Measurements from ENCODE around the gene PHC2. TPM values are rescaled to one million over a fixed set of nuclear protein-coding genes. Genes with fewer than 3 reads are reported as not detected.

The PHC2 gene
- total RNA-seq, 1 donor from 2014 or later = 73.7 TPM

Other genes with a start within 250 kb of the PHC2 start
- gene TRIM62, start 249.1 kb downstream of the PHC2 start, total RNA-seq = 1.7 and 3.2 TPM in 2 replicates
- 5.4 and 10.9 TPM in 2 replicates for gene ZNF362, start 174.6 kb downstream of the PHC2 start, total RNA-seq
- gene A3GALT2, start 110.0 kb downstream of the PHC2 start, total RNA-seq = not detected in 2 replicates
- gene ZSCAN20, start 41.5 kb upstream of the PHC2 start, total RNA-seq = 5.5 and 6.6 TPM in 2 replicates